HTR-8/SVneo (cell line): ENCODE measurements around the gene COL24A1.
"Not testable (repeated sequence)": the region's sequence is repeated elsewhere in the genome, so short reads cannot be mapped to it uniquely, and the experiment has no call there.

Experiments
- DNase-seq: peaks from one replicate; pipeline ENCODE4 v3.0.0; 2011; ENCODE audit warnings: low spot score, mixed read lengths; ENCODE audit not compliant: insufficient read length
- FAIRE-seq: peaks from 2 replicates; lab custom pipeline; 2011; peaks lifted over from hg19 to GRCh38; lab: Jason Lieb, UNC

The COL24A1 gene

GRCh38 chr1:85839459-85839858 is 317.1 kb downstream of the COL24A1 start:
- no peak for DNase-seq
- FAIRE-seq = no peak

GRCh38 chr1:85838238-85838637 is 318.3 kb downstream of the COL24A1 start:
- DNase-seq = no peak
- FAIRE-seq = no peak

- no peak for FAIRE-seq
- no peak for DNase-seq
These were observed 319.8 kb downstream of the COL24A1 start for GRCh38 chr1:85836736-85837135.

- FAIRE-seq, DNase-seq: not testable (repeated sequence)
These were observed 323.4 kb downstream of the COL24A1 start for GRCh38 chr1:85833165-85833564.

GRCh38 chr1:85830837-85831236 is 325.7 kb downstream of the COL24A1 start:
- no peak for DNase-seq

GRCh38 chr1:85824066-85824840 is 332.3 kb downstream of the COL24A1 start:
- DNase-seq (no peak), FAIRE-seq (no peak)

More at GRCh38 chr1:85830837-85831236, 325.7 kb downstream of the COL24A1 start:
- FAIRE-seq = no peak

- no peak for DNase-seq
- FAIRE-seq = no peak
These were observed 333.9 kb downstream of the COL24A1 start for GRCh38 chr1:85822696-85823095.

DNA sequence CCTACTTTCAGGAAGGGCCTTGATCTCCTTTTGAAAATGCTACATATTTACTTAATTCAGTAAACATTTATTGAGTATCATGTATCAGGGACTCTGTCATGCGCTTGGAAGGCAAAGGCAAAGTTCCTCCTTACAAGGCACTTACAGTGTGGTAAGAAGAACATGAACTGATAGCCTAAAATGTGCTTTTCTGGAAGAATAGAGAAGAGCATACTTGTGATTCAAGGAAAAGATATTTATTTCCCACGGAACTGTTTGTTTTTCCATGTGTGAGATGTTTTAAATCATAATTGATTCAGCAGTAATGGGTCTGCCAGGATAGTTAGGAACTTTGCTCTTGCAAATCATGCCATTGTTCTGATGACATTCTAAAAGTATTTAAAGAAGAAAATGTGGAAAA is 338.2 kb downstream of the COL24A1 start:
- FAIRE-seq (no peak), DNase-seq (no peak)

GRCh38 chr1:85816606-85817005 is 340.0 kb downstream of the COL24A1 start:
- no peak for DNase-seq
- no peak for FAIRE-seq

DNA sequence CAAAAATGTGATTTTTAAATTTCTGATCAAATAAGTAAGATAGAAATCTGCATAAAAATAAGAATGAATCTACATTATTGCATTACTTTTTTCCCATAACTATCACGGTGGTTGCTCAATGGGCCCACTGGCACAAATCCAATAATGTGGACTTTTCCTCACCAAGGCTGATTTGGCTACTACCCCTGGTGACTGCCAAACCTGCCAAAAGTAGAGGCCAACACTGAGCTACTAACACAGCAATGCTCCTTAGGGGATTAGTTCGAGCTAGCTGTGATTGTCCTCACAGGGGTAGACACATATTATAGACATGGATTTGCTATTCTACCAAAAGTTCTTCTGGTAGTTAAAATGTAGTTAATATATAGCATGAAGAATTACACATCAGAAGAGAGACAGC is 340.7 kb downstream of the COL24A1 start:
- DNase-seq (no peak), FAIRE-seq (no peak)

DNA sequence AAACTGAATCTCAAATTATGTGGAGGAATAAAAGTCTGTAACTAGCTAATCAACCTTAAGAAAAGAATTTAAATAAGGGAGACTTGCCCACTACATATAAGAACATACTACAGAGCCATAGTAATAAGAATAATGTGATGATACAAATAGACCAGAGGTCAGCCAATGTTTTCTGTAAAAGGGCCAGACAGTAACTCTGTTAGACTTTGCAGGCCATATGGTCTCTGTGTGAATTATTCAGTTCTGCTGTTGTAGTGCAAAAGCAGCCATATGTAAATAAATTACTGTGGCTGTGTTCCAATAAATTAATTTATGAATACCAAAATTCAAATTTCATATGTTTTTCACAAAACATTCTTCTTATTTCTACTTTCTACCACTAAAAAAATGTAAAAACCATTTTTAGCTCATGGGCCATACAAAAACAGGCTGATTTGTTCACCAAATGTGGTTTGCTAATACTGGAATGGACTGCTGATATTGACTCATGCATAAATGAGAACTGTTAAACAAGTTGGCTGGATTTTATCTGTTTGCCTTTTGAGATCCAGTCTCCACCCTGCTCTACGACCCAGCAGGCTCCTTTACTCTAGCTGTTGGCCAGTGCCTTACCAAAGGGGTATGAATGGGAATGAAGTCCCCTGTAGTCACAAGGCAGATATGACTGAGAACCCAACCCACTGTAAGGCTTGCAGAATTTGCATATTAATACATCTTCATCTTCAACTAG is 350.2 kb downstream of the COL24A1 start:
- DNase-seq = no peak
- FAIRE-seq = no peak

DNA sequence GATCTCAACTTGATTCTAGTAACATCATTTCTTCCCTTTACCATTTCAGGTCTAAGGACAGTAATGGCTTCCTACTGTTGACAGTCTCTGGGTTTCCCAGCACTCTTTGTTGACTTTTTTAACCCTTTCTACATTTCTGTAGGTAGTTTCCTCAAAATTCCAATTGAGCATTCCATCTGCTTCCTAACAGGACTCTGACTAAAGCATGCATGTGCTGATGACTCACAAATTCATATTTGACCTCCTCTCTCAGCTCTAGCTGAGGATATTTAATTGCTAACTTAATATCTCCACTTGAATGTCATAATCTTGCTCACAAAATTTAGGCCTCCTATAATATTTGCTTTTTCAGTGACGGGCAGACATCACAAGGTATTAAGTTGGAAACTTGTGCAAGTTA is 355.1 kb downstream of the COL24A1 start:
- FAIRE-seq (no peak), DNase-seq (no peak)

DNA sequence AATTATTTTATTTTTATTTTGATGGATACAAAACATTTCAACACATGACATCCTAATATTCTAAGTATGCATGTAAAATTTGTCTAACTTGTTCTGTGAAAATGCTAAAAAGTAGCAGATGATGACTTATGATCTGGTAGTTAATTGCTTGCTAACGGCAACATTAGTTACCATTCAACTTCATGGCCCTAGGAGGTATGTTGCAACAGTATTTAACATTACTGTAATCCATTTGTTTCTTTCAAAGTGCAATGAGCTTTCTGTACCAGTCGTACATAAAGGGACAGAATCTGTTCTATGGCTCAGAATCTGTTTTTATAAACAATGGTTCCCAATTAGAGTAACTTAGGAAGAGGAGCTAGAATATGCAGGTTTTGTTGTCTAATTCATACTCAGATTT is 356.8 kb downstream of the COL24A1 start:
- no peak for FAIRE-seq
- DNase-seq = no peak

DNA sequence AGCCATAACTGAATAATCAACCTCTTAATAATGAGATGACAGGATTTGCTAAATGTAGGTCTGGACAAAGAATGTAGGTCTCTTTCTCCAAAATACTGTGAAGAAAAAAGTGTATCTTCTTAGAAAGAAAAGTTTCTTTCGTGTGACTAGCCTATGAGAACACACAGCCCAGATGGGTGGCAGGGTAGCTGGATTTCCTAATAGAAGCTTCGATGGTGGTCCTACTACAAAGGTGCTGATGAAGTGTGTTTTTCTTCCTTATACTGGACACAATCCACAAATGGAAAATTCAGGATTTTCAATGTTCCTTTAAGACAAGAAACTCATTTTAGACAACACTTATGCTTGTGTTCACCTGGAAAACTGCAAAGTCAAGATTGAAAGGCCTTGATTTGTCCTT is 358.2 kb downstream of the COL24A1 start:
- no peak for FAIRE-seq

GRCh38 chr1:85777021-85777420 is 379.6 kb downstream of the COL24A1 start:
- not testable (repeated sequence) for FAIRE-seq, DNase-seq

More for the DNA sequence above, 358.2 kb downstream of the COL24A1 start:
- no peak for DNase-seq

GRCh38 chr1:85762804-85763203 is 393.8 kb downstream of the COL24A1 start:
- FAIRE-seq = no peak
- no peak for DNase-seq

DNA sequence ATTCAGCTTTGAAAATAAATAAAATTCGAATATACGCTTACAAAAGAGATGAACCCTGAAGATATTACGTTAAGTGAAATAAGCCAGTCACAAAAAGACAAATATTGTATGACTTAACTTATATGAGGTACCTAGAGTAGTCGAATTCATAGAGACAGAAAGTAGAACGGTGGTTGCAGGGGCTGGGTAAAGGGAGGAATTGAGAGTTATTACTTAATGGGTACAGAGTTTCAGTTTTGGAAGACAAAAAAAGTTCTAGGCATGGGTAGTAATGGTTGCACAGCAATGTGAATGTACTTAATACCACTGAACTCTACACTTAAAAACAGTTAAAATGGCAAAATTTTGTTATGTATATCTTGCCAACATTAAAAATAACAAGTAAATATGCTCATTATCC is 399.7 kb downstream of the COL24A1 start:
- FAIRE-seq (no peak), DNase-seq (no peak)

DNA sequence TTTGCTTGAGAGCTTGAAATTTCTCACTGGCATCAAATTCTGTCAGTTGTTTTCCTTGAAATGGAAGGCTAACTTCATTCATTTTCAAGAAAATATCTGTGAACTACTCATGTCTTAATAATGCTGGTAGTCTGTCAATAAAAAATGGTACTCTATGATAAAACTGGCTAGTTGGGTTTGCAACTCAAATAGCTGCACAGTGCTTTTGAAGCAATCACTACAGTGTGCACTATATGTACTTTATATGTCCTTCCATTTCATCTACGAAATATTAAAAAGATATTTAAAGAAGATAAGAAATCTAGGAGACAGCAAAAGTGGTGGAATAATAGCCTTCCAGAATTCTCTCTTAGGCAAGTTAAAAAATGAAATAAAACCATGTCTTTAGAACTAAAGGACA is 408.5 kb downstream of the COL24A1 start:
- DNase-seq (no peak), FAIRE-seq (no peak)

DNA sequence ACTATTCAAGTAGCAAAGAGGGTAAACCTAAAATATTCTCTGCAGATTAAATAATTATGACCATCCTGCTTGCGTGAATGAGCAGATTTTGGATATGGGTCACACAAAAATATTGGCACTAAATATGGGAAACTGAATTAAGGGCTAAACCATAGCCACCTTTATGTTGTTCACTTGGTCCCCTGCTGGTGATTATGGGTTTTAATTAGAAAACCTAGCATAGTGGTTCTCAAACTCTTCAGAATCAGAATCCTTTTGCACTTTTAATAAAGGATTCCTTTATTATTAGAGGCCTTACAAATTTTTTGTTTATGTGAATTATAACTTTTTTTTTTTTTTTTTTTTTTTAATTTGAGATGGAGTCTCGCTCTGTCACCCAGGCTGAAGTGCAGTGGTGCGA is 409.8 kb downstream of the COL24A1 start:
- no peak for FAIRE-seq
- no peak for DNase-seq

GRCh38 chr1:85743814-85744213 is 412.8 kb downstream of the COL24A1 start:
- FAIRE-seq = no peak
- no peak for DNase-seq

GRCh38 chr1:85734931-85735330 is 421.6 kb downstream of the COL24A1 start:
- DNase-seq (no peak), FAIRE-seq (no peak)
